GM12878 (cell line): Measurements from ENCODE around the gene PARVA. TPM values are rescaled to one million over a fixed set of nuclear protein-coding genes. Genes with fewer than 3 reads are reported as not detected.

Experiments
- ATAC-seq: fragments of 200-7000 bp; cut with Tn5 transposase; 3 replicates; pipeline ENCODE4 v1.9.1; 2020; ENCODE audit warnings: mild to moderate bottlenecking, moderate library complexity
- BruUV-seq: library from RNA; stranded (reverse); fragments of 400-500 nt; replicated peaks from 2 replicates; lab custom pipeline; 2021; lab: Mats Ljungman, UMichigan
- CTCF ChIA-PET: fragments of 300-600 bp; sonication (Branson Sonifier 250); formaldehyde crosslinking; extraction: SDS; loops from one replicate; lab custom pipeline; 2021; ENCODE audit warnings: inconsistent platforms; lab: Yijun Ruan, JAX
- POLR2A ChIA-PET: fragments of 350-600 bp; formaldehyde crosslinking; extraction: SDS; loops from one replicate; lab custom pipeline; 2021; ENCODE audit warnings: inconsistent platforms; lab: Charles Lee
- RAD21 ChIA-PET: fragments of 300-600 bp; sonication (Branson Sonifier 250); formaldehyde crosslinking; loops from one replicate; lab custom pipeline; 2023; ENCODE audit warnings: antibody characterized with exemption; ENCODE audit not compliant: unreplicated experiment; lab: Charles Lee
- SMC1A ChIA-PET: fragments of 300-600 bp; sonication (Branson Sonifier 250); formaldehyde crosslinking; loops from one replicate; lab custom pipeline; 2023; ENCODE audit not compliant: unreplicated experiment, uncharacterized antibody; lab: Charles Lee
- DNase-seq: peaks from one replicate; pipeline ENCODE4 v3.0.0-alpha.2; 2011; ENCODE audit warnings: low read depth, low spot score
- FAIRE-seq: peaks from 3 replicates; lab custom pipeline; 2011; peaks lifted over from hg19 to GRCh38; lab: Jason Lieb, UNC
- H2AFZ ChIP-seq: 2 replicates; pipeline ENCODE4 v1.6.0; 2011; ENCODE audit warnings: low read depth, low read length, control low read depth; ENCODE audit not compliant: control insufficient read depth
- H3K27ac ChIP-seq: 2 replicates; pipeline ENCODE4 v1.5.1; 2011; ENCODE audit warnings: control low read depth; ENCODE audit not compliant: control insufficient read depth, insufficient read depth
- H3K27me3 ChIP-seq, 2 experiments: replicated peaks in 1 of 2; 2 replicates each; pipeline versions ENCODE4 v1.6.0 to v1.6.1; 2011; ENCODE audit warnings: low read length in 1 of 2; ENCODE audit not compliant: control insufficient read depth in 2 of 2, insufficient read depth in 2 of 2
- H3K36me3 ChIP-seq, 2 experiments: 2 replicates each; pipeline ENCODE4 v1.5.1; 2011; ENCODE audit warnings: low read length in 1 of 2; ENCODE audit not compliant: control insufficient read depth in 2 of 2, insufficient read depth in 2 of 2
- H3K4me1 ChIP-seq: 2 replicates; pipeline ENCODE4 v1.6.1; 2011; ENCODE audit warnings: mild to moderate bottlenecking, low read length, moderate library complexity, mixed read lengths; ENCODE audit not compliant: control insufficient read depth, insufficient read depth
- H3K4me2 ChIP-seq: 2 replicates; pipeline ENCODE4 v1.6.0; 2011; ENCODE audit warnings: control low read depth; ENCODE audit not compliant: control insufficient read depth, insufficient read depth
- H3K4me3 ChIP-seq: fragments of 200-600 bp; sonication (generic); 2 replicates; pipeline ENCODE4 v1.5.1; 2016
- H3K79me2 ChIP-seq: 2 replicates; pipeline ENCODE4 v1.6.0; 2011; ENCODE audit warnings: low read length; ENCODE audit not compliant: control insufficient read depth, insufficient read depth
- H3K9ac ChIP-seq: 2 replicates; pipeline ENCODE4 v1.8.0; 2011; ENCODE audit warnings: low read length, control low read depth, mixed read lengths; ENCODE audit not compliant: control insufficient read depth, insufficient read depth
- H3K9me3 ChIP-seq: replicated peaks from 3 replicates; pipeline ENCODE4 v1.5.1; 2011; ENCODE audit warnings: mild to moderate bottlenecking, low read length; ENCODE audit not compliant: control insufficient read depth, insufficient read depth
- H4K20me1 ChIP-seq: 2 replicates; pipeline ENCODE4 v1.6.0; 2011; ENCODE audit not compliant: control insufficient read depth, insufficient read depth
- CBX3 ChIP-seq: fragments of 200-600 bp; sonication (generic); IDR thresholded peaks from 2 replicates; pipeline ENCODE4 v1.6.1; 2016; ENCODE audit warnings: low read depth, borderline replicate concordance
- CEBPB ChIP-seq, 2 experiments: fragments of 150-350 bp in 1 of 2; IDR thresholded peaks; 2 replicates each; pipeline ENCODE4 v1.6.1; 2012 to 2014; ENCODE audit warnings: low read depth in 2 of 2, low read length in 2 of 2, borderline replicate concordance in 1 of 2, inconsistent platforms in 1 of 2
- E2F4 ChIP-seq: IDR thresholded peaks from 2 replicates; pipeline ENCODE4 v1.6.1; 2012; ENCODE audit warnings: low read depth, low read length, improper control_type of control experiment
- HSF1 ChIP-seq: fragments of 150-350 bp; IDR thresholded peaks from 2 replicates; pipeline ENCODE4 v1.6.1; 2014; ENCODE audit warnings: mild to moderate bottlenecking, low read depth, low read length
- KAT2A ChIP-seq: conservative IDR thresholded peaks from 2 replicates; pipeline ENCODE4 v1.6.1; 2011; ENCODE audit warnings: low read depth, low read length; ENCODE audit not compliant: control insufficient read depth
- MYB ChIP-seq: fragments of 150-350 bp; IDR thresholded peaks from 2 replicates; pipeline ENCODE4 v1.6.1; 2014; ENCODE audit warnings: mild to moderate bottlenecking, low read depth, low read length, borderline replicate concordance
- NFXL1 ChIP-seq: fragments of 450-650 bp; IDR thresholded peaks from 2 replicates; pipeline ENCODE4 v1.6.1; 2017; ENCODE audit warnings: antibody characterized with exemption, mild to moderate bottlenecking, borderline replicate concordance
- RBBP5 ChIP-seq: fragments of 200-600 bp; sonication (generic); conservative IDR thresholded peaks from 2 replicates; pipeline ENCODE4 v1.6.1; 2016
- SMAD1 ChIP-seq: fragments of 450-650 bp; IDR thresholded peaks from 2 replicates; pipeline ENCODE4 v1.6.1; 2018; ENCODE audit warnings: mild to moderate bottlenecking, low read depth; ENCODE audit not compliant: partially characterized antibody
- WRNIP1 ChIP-seq: IDR thresholded peaks from 2 replicates; pipeline ENCODE4 v1.6.1; 2011; ENCODE audit warnings: low read depth, low read length, improper control_type of control experiment, borderline replicate concordance
- WGBS: methylation state at CpG from one replicate; pipeline ENCODE4 v1.1.6; 2016; ENCODE audit warnings: low lambda C conversion rate; ENCODE audit not compliant: insufficient replicate concordance, insufficient coverage; ENCODE audit errors: missing lambda C conversion rate; 5-methylcytosine and 5-hydroxymethylcytosine counted together
- in situ Hi-C: fragments of 300-500 bp; cut with MboI; formaldehyde crosslinking; loops from 9 replicates; pipeline ENCODE4 v1.14.3; 2018; ENCODE audit warnings: mixed read lengths
- intact Hi-C: fragments of 100-400 bp; cut with micrococcal nuclease; formaldehyde crosslinking; loops from one replicate; pipeline ENCODE4 v1.14.2; 2022; ENCODE audit not compliant: unreplicated experiment
- polyA plus RNA-seq, 11 experiments: library from polyadenylated mRNA; depleted of rRNA in 4 of 11; unstranded in 6 of 11; stranded (reverse) in 5 of 11; fragments of >200 nt; fragmentation: Nextera tagmentation in 4 of 11; fragmentation: Illumina TruSeq in 1 of 11; extraction: Ambion mirVana in 4 of 11; extraction: Trizol in 1 of 11; gene quantifications; 1 replicate in 1 of 11; 2 replicates in 10 of 11; pipeline versions ENCODE4 v1.2.1 to v1.2.3, GENCODE V29; 2011 to 2016; ENCODE audit warnings: inconsistent platforms in 2 of 11, missing spikeins in 2 of 11, low read depth in 1 of 11
- total RNA-seq, 4 experiments: library from RNA; depleted of rRNA in 3 of 4; stranded (reverse); fragments of >200 nt in 3 of 4; fragmentation: Illumina TruSeq in 1 of 4; extraction: Trizol in 1 of 4; gene quantifications; 2 replicates each; pipeline versions ENCODE4 v1.2.1 to v1.2.3, GENCODE V29; 2013 to 2021
- TF ChIP-seq, protein P1 (sequence below): fragments of 450-650 bp; IDR thresholded peaks from 2 replicates; pipeline ENCODE4 v1.6.1; 2017; ENCODE audit warnings: borderline replicate concordance

Gene PARVA
- total and polyA plus RNA-seq, 10 of the 15 experiments (the other 5 are each of a cell fraction or from before 2014, with no cell fraction given): 0.01 to 0.44 (median 0.03) TPM; not detected in 7

GRCh38 chr11:12512132-12512531 lies 134.8 kb downstream of the PARVA start:
- ChIA-PET SMC1A (no interaction called here), CTCF (no interaction called here), RAD21 (no interaction called here), POLR2A (no interaction called here)
- TF ChIP-seq CBX3 (no peak), KAT2A (no peak), SMAD1 (no peak), RBBP5 (no peak), CEBPB (IDR thresholded peaks at IDR 0.05; ENCODE audit: borderline replicate concordance in 1 of 2, low read depth in 2 of 2, low read length in 2 of 2) (no peak), NFXL1 (no peak), E2F4 (no peak), MYB (no peak), HSF1 (no peak), WRNIP1 (no peak)
- TF ChIP-seq, protein P1, sequence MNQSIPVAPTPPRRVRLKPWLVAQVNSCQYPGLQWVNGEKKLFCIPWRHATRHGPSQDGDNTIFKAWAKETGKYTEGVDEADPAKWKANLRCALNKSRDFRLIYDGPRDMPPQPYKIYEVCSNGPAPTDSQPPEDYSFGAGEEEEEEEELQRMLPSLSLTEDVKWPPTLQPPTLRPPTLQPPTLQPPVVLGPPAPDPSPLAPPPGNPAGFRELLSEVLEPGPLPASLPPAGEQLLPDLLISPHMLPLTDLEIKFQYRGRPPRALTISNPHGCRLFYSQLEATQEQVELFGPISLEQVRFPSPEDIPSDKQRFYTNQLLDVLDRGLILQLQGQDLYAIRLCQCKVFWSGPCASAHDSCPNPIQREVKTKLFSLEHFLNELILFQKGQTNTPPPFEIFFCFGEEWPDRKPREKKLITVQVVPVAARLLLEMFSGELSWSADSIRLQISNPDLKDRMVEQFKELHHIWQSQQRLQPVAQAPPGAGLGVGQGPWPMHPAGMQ: no peak
- Histone ChIP-seq H3K9me3 (no peaks in the 10 kb centered on the region), H3K27me3 (no peaks in the 10 kb centered on the region; a peak in 1 of 4 replicates), H3K4me2 (no peak overlapping the region), H3K4me1 (no peaks in the 10 kb centered on the region), H3K79me2 (no peaks in the 10 kb centered on the region), H3K9ac (no peak overlapping the region), H3K36me3 (no peaks in the 10 kb centered on the region), H2AFZ (no peak overlapping the region), H3K27ac (no peak overlapping the region), H3K4me3 (no peak overlapping the region), H4K20me1 (no peaks in the 10 kb centered on the region)
- DNase-seq (no peak), FAIRE-seq (no peak), ATAC-seq (no peak)
- intact Hi-C loops: no loop called here
- in situ Hi-C loops: no loop called here
- 2% methylated on average over 4 of the region's 4 CpGs for WGBS
- no TSS peak for BruUV-seq
